Measurements from ENCODE around the gene PSMD6. TPM values are rescaled to one million over a fixed set of nuclear protein-coding genes. Genes with fewer than 3 reads are reported as not detected.
A peak's percentile ranks its signal among the peaks of the same experiment; 100 is the strongest.

The PSMD6 gene
- total RNA-seq, 1 experiment from 2014 or later, result 78.7 TPM

GRCh38 chr3:64033069-64033468, 9.8 kb upstream of the PSMD6 start:
- Histone ChIP-seq H3K79me2 (ENCODE audit: insufficient read depth, low read length) (no peaks in the 10 kb centered on the region), H2AFZ (ENCODE audit: low read depth, low read length, poor library complexity, severe bottlenecking) (no peak overlapping the region), H3K4me1 (ENCODE audit: control insufficient read depth in 1 of 2, insufficient read depth in 2 of 2, low read length in 2 of 2) (peaks cover 3 to 6% of the 10 kb centered on the region in 2 experiments; a peak in 3 of 4 replicates), H3K27me3 (ENCODE audit: insufficient read depth, low read length) (peaks cover 18% of the 10 kb centered on the region), H3K4me3 (replicated peaks in 1 of 2; ENCODE audit: low read depth in 1 of 2, low read length in 2 of 2) (no peak overlapping the region), H3K9me2 (ENCODE audit: insufficient read depth) (no peaks in the 10 kb centered on the region), H3K4me2 (ENCODE audit: low read length) (no peak overlapping the region), H3K9ac (ENCODE audit: low read length) (no peak overlapping the region), H3K36me3 (ENCODE audit: control insufficient read depth in 1 of 2, insufficient read depth in 2 of 2, low read length in 2 of 2) (no peaks in the 10 kb centered on the region), H3K27ac (ENCODE audit: low read depth, low read length) (no peak overlapping the region), H4K20me1 (ENCODE audit: insufficient read depth) (no peaks in the 10 kb centered on the region), H3K9me3 (ENCODE audit: control insufficient read depth in 1 of 2, insufficient read depth in 1 of 2, low read depth in 1 of 2, low read length in 2 of 2) (0 out of 4 replicates have a peak, but pooled peaks cover 0 to 5% of the 10 kb centered on the region in 2 experiments)
- POLR2A ChIA-PET, result no interaction called here
- no TSS peak for BruUV-seq (replicated peaks)
- no peak for TF ChIP-seq CBX3 (IDR thresholded peaks at IDR 0.05; ENCODE audit: low read depth)
- RAD21 ChIA-PET (ENCODE audit: low non-redundant PET in 1 of 2, low total read pairs in 2 of 2, uncharacterized antibody in 2 of 2, unreplicated experiment in 2 of 2), result no interaction called here
- ATAC-seq (no peak), DNase-seq (ENCODE audit: low read depth, low spot score) (no peak)
- CTCF ChIA-PET, result no interaction called here
- intact Hi-C loops (cut with micrococcal nuclease), result no loop called here

- Histone ChIP-seq H3K4me3 (replicated peaks in 1 of 2; ENCODE audit: low read depth in 1 of 2, low read length in 2 of 2) (no peak overlapping the region), H3K9me2 (ENCODE audit: insufficient read depth) (no peaks in the 10 kb centered on the region), H3K36me3 (ENCODE audit: control insufficient read depth in 1 of 2, insufficient read depth in 2 of 2, low read length in 2 of 2) (no peaks in the 10 kb centered on the region), H3K79me2 (ENCODE audit: insufficient read depth, low read length) (no peaks in the 10 kb centered on the region), H3K4me2 (ENCODE audit: low read length) (peak overlapping the region; percentile 68; the same call in 1 of the 2 replicates), H3K4me1 (ENCODE audit: control insufficient read depth in 1 of 2, insufficient read depth in 2 of 2, low read length in 2 of 2) (peaks cover 3 to 6% of the 10 kb centered on the region in 2 experiments; a peak in 3 of 4 replicates), H2AFZ (ENCODE audit: low read depth, low read length, poor library complexity, severe bottlenecking) (peak overlapping the region; percentile 99), H3K9ac (ENCODE audit: low read length) (no peak overlapping the region), H3K9me3 (ENCODE audit: control insufficient read depth in 1 of 2, insufficient read depth in 1 of 2, low read depth in 1 of 2, low read length in 2 of 2) (0 out of 4 replicates have a peak, but pooled peaks cover 0 to 5% of the 10 kb centered on the region in 2 experiments), H3K27me3 (ENCODE audit: insufficient read depth, low read length) (peaks cover 23% of the 10 kb centered on the region), H3K27ac (ENCODE audit: low read depth, low read length) (no peak overlapping the region), H4K20me1 (ENCODE audit: insufficient read depth) (no peaks in the 10 kb centered on the region)
- ChIA-PET RAD21 (ENCODE audit: low non-redundant PET in 1 of 2, low total read pairs in 2 of 2, uncharacterized antibody in 2 of 2, unreplicated experiment in 2 of 2) (no interaction called here), CTCF (interaction anchor here (1.5 to 2.4 kb wide), 2 partner anchors 432 to 452 kb away, joined by 4 to 14 read pairs; no protein-coding TSS in a partner anchor), POLR2A (no interaction called here)
- TF ChIP-seq EZH2 (IDR thresholded peaks at IDR 0.05), result no peak
- TF ChIP-seq SIN3A (IDR thresholded peaks at IDR 0.05; ENCODE audit: low read depth), result no peak
- no peak for TF ChIP-seq REST (IDR thresholded peaks at IDR 0.05; ENCODE audit: low read depth)
- TF ChIP-seq ZNF274 (IDR thresholded peaks at IDR 0.05; ENCODE audit: low read depth, low read length), result no peak
- no peak for TF ChIP-seq EGR1 (IDR thresholded peaks at IDR 0.05; ENCODE audit: low read depth)
- no peak for TF ChIP-seq FOSL1 (IDR thresholded peaks at IDR 0.05; ENCODE audit: low read depth)
- TF ChIP-seq POLR2A (IDR thresholded peaks at IDR 0.05; ENCODE audit: borderline replicate concordance, extremely low read depth, insufficient read depth, insufficient read length), result no peak
- no peak for TF ChIP-seq POLR2AphosphoS5 (IDR thresholded peaks at IDR 0.05; ENCODE audit: low read depth, low read length)
- no peak for TF ChIP-seq ATF3 (IDR thresholded peaks at IDR 0.05)
- no peak for TF ChIP-seq SRF (IDR thresholded peaks at IDR 0.05; ENCODE audit: low read depth)
- TF ChIP-seq CEBPB (IDR thresholded peaks at IDR 0.05; ENCODE audit: low read depth), result no peak
- TF ChIP-seq YY1 (IDR thresholded peaks at IDR 0.05; ENCODE audit: extremely low read depth, insufficient replicate concordance, low read depth, low read length), result no peak
- BruUV-seq (replicated peaks), result no TSS peak
- intact Hi-C loops (cut with micrococcal nuclease), result loop anchor here (2.0 kb wide), 1 partner anchor 135 kb away; no protein-coding TSS in a partner anchor
- no peak for ATAC-seq
- DNase-seq (ENCODE audit: low read depth, low spot score), result no peak
Observed at GRCh38 chr3:64031540-64032508, 8.5 kb upstream of the PSMD6 start.

Measured in HCT116 (cell line).